HG03095 (cell line): Measurements from ENCODE around the gene PRSS3.
A peak's percentile ranks its signal among the peaks of the same experiment; 100 is the strongest.
"Not testable (repeated sequence)": the region's sequence is repeated elsewhere in the genome, so short reads cannot be mapped to it uniquely, and the experiment has no call there.

ENCODE experiments used
- ATAC-seq: cut with Tn5 transposase; IDR thresholded peaks from one replicate; pipeline ENCODE4 v1.9.1; 2021; ENCODE audit warnings: moderate library complexity; ENCODE audit not compliant: unreplicated experiment

The PRSS3 gene

GRCh38 chr9:33817327-33818166 is 22.2 kb downstream of the PRSS3 start:
- ATAC-seq = peak; percentile 14

DNA sequence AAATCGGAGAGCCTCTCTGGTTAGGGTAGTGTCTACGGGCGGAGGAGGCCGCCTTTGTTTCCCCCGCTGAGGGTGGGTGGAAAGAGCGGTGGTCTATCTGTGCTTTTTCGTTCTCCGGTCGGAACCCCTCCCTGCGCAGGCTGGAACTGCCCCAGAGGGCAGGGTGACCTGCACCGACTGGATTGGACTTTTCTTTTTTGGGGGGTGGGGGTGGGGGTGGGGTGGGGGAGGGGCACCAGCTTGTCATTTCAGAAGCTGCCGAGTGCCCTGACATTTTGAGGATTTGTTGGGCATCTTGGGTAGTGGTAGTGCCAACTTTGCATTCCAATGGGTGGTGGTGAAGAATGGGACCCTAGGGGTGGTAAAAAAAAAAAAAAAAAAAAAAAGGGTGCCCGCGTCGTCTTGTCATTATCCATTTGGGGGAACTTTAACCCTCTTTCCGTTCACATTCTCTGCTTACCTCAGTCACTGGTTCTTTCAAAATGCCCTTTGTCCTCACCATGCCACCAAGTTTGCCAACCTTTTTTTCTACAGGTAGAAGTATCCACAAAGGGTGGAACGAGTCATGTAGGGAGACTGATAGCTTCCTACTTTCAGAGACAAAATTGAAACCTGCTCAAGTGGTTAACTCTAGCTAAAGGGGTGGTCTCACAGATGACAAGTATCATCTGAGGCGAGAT is 22.9 kb downstream of the PRSS3 start:
- ATAC-seq = no peak

DNA sequence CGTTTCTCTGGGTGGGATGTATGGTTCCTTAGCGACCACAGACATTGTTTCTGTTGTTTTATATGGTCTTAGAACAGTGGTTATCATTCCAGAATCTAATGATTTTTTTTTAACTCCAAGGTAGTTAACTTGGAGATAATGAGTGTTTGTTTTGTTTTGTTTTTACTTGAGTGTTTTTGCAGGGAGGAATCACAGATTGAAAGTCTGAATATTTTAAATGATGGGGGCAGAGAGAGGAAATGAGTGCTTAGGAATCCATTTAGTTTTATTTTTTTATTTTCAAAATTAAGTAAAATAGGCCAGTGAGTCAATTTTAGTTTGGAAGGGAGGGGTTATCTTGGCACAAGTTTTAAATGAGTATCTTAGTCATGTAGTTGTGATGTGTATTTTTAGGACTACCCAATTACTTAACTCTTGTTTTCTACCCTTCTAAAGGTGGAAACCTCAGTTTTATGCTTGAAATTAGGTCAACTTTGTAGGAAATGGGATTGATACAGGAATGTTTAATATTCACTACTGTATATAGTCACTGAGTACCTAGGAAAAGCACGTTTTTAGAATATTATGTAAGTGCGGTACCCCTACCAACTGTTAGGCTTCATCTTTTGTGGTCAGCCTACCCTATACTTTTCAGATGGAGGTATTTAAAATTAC is 23.6 kb downstream of the PRSS3 start:
- no peak for ATAC-seq

DNA sequence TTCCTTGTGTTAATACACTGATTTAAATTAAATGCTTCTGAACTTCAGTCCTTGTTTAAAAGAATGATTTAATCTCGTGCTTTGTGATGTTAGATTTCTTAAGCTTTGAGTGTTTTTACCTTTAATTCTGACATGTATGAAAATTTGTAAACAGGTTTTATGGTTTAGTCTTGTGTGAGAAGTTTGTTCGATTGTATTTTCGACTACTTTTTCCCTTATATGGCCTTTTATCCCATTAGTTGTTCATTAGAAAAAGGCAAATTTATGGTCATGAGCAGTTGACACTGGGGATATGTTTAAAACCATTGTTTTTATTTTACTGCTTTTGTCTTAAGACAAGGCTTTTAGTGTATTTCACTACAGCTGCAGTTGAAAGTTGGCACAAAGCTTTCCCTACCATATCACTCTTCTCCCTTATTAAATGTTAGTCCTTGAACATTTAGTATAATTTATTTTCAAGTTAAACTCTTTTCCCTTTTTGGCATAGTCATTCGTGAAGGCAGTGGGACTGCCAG is 24.9 kb downstream of the PRSS3 start:
- ATAC-seq = no peak

- ATAC-seq = no peak
Measured at GRCh38 chr9:33823801-33824200, 28.4 kb downstream of the PRSS3 start.

- not testable (repeated sequence) for ATAC-seq
Measured at GRCh38 chr9:33827285-33827684, 31.9 kb downstream of the PRSS3 start.

GRCh38 chr9:33829641-33830230 is 34.4 kb downstream of the PRSS3 start:
- not testable (repeated sequence) for ATAC-seq

- ATAC-seq = no peak
Measured at GRCh38 chr9:33835625-33836260, 40.4 kb downstream of the PRSS3 start.

GRCh38 chr9:33836261-33836660 is 40.9 kb downstream of the PRSS3 start:
- ATAC-seq = not testable (repeated sequence)

- no peak for ATAC-seq
Measured at GRCh38 chr9:33837138-33837537, 41.8 kb downstream of the PRSS3 start.

DNA sequence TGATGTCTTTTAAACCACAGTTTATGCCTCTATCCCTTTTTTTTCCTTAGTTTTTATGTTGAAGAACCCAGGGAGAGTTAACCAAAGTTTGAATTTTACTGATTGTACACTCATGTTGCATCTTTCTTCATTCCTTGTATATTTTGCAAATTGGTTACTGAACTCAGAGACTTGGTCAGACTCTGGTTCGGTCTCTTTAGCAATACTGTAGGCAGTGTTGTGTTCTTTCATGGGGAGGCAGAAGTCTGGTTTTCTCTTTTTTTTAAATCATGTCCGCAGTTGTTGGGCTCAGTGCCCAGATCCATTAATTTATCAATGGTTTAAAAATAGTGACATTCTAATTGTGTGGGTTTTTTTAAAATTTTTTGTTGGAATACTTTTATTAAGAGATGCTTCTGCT is 45.0 kb downstream of the PRSS3 start:
- ATAC-seq = no peak

GRCh38 chr9:33843312-33843961 is 48.1 kb downstream of the PRSS3 start:
- no peak for ATAC-seq

- no peak for ATAC-seq
Measured at GRCh38 chr9:33846231-33846630, 50.9 kb downstream of the PRSS3 start.

- ATAC-seq = not testable (repeated sequence)
Measured at GRCh38 chr9:33847894-33848205, 52.5 kb downstream of the PRSS3 start.
